ENCODE measurements around the gene ZFAND2B. TPM values are rescaled to one million over a fixed set of nuclear protein-coding genes. Genes with fewer than 3 reads are reported as not detected.

The ZFAND2B gene
- polyA plus RNA-seq, 1 donor (not counting 4 experiments of a cell fraction or from before 2014, with no cell fraction given) = 23.2 TPM

GRCh38 chr2:219213026-219213415, 6.4 kb downstream of the ZFAND2B start:
- H3K4me1 ChIP-seq (ENCODE audit: control insufficient read depth, extremely low read depth, insufficient read depth, low read length) = peaks cover 11% of the 10 kb centered on the region
- DNase-seq (ENCODE audit: low read depth, low spot score) = no peak
- no peaks in the 10 kb centered on the region for H3K9me3 ChIP-seq (ENCODE audit: control insufficient read depth, low read depth, low read length)
- no peak overlapping the region for H3K4me2 ChIP-seq (ENCODE audit: control insufficient read depth, extremely low read depth, insufficient read depth, low read depth, low read length)
- no peak for TF ChIP-seq EZH2 (IDR thresholded peaks at IDR 0.05; ENCODE audit: low read length)
- TF ChIP-seq, protein P1, sequence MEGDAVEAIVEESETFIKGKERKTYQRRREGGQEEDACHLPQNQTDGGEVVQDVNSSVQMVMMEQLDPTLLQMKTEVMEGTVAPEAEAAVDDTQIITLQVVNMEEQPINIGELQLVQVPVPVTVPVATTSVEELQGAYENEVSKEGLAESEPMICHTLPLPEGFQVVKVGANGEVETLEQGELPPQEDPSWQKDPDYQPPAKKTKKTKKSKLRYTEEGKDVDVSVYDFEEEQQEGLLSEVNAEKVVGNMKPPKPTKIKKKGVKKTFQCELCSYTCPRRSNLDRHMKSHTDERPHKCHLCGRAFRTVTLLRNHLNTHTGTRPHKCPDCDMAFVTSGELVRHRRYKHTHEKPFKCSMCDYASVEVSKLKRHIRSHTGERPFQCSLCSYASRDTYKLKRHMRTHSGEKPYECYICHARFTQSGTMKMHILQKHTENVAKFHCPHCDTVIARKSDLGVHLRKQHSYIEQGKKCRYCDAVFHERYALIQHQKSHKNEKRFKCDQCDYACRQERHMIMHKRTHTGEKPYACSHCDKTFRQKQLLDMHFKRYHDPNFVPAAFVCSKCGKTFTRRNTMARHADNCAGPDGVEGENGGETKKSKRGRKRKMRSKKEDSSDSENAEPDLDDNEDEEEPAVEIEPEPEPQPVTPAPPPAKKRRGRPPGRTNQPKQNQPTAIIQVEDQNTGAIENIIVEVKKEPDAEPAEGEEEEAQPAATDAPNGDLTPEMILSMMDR (optimal IDR thresholded peaks at IDR 0.05 in 1 of 3, IDR thresholded peaks at IDR 0.05 in 1 of 3, conservative IDR thresholded peaks at IDR 0.05 in 1 of 3; ENCODE audit: extremely low read depth in 1 of 3, insufficient read depth in 2 of 3, low read length in 3 of 3) = no peak
- H2AFZ ChIP-seq (ENCODE audit: control insufficient read depth, low read length) = no peak overlapping the region
- H3K27ac ChIP-seq (ENCODE audit: control insufficient read depth, insufficient read depth, low read length) = no peak overlapping the region
- no peaks in the 10 kb centered on the region for H3K9me1 ChIP-seq (ENCODE audit: control insufficient read depth, extremely low read depth, insufficient read depth, low read length)
- H3K4me3 ChIP-seq (ENCODE audit: control insufficient read depth in 2 of 3, extremely low read depth in 1 of 3, insufficient read depth in 2 of 3, low read depth in 1 of 3, low read length in 3 of 3) = no peak overlapping the region
- dilution Hi-C loops (cut with MboI; ENCODE audit: extremely low pct_ligation_motif_present, low sequenced_read_pairs) = no loop called here
- no peaks in the 10 kb centered on the region for H3K79me2 ChIP-seq (ENCODE audit: control insufficient read depth, insufficient read depth, low read length)
- no peak for FAIRE-seq
- no peak overlapping the region for H3K9ac ChIP-seq (ENCODE audit: control insufficient read depth, extremely low read depth, insufficient read depth, low read length)
- no peaks in the 10 kb centered on the region for H4K20me1 ChIP-seq (ENCODE audit: control insufficient read depth, extremely low read depth, insufficient read depth, low read length)
- no peaks in the 10 kb centered on the region for H3K27me3 ChIP-seq (ENCODE audit: control insufficient read depth, extremely low read depth, insufficient read depth, low read length)
- H3K36me3 ChIP-seq (ENCODE audit: control insufficient read depth in 2 of 2, extremely low read depth in 1 of 2, insufficient read depth in 2 of 2, low read length in 2 of 2) = peaks cover 20 to 31% of the 10 kb centered on the region in 2 experiments

GRCh38 chr2:219213486-219214071, 7.0 kb downstream of the ZFAND2B start:
- no peaks in the 10 kb centered on the region for H3K9me3 ChIP-seq (ENCODE audit: control insufficient read depth, low read depth, low read length)
- no peak overlapping the region for H3K27ac ChIP-seq (ENCODE audit: control insufficient read depth, insufficient read depth, low read length)
- H3K79me2 ChIP-seq (ENCODE audit: control insufficient read depth, insufficient read depth, low read length) = no peaks in the 10 kb centered on the region
- no peak for FAIRE-seq
- H3K27me3 ChIP-seq (ENCODE audit: control insufficient read depth, extremely low read depth, insufficient read depth, low read length) = no peaks in the 10 kb centered on the region
- peaks cover 13% of the 10 kb centered on the region for H3K4me1 ChIP-seq (ENCODE audit: control insufficient read depth, extremely low read depth, insufficient read depth, low read length)
- no peaks in the 10 kb centered on the region for H3K9me1 ChIP-seq (ENCODE audit: control insufficient read depth, extremely low read depth, insufficient read depth, low read length)
- H3K9ac ChIP-seq (ENCODE audit: control insufficient read depth, extremely low read depth, insufficient read depth, low read length) = no peak overlapping the region
- no peaks in the 10 kb centered on the region for H4K20me1 ChIP-seq (ENCODE audit: control insufficient read depth, extremely low read depth, insufficient read depth, low read length)
- TF ChIP-seq, protein P1 (optimal IDR thresholded peaks at IDR 0.05 in 1 of 3, IDR thresholded peaks at IDR 0.05 in 1 of 3, conservative IDR thresholded peaks at IDR 0.05 in 1 of 3; ENCODE audit: extremely low read depth in 1 of 3, insufficient read depth in 2 of 3, low read length in 3 of 3) = no peak
- no peak for TF ChIP-seq EZH2 (IDR thresholded peaks at IDR 0.05; ENCODE audit: low read length)
- H3K4me2 ChIP-seq (ENCODE audit: control insufficient read depth, extremely low read depth, insufficient read depth, low read depth, low read length) = no peak overlapping the region
- H2AFZ ChIP-seq (ENCODE audit: control insufficient read depth, low read length) = no peak overlapping the region
- peaks cover 15 to 31% of the 10 kb centered on the region in 2 experiments for H3K36me3 ChIP-seq (ENCODE audit: control insufficient read depth in 2 of 2, extremely low read depth in 1 of 2, insufficient read depth in 2 of 2, low read length in 2 of 2)
- dilution Hi-C loops (cut with MboI; ENCODE audit: extremely low pct_ligation_motif_present, low sequenced_read_pairs) = no loop called here
- no peak for DNase-seq (ENCODE audit: low read depth, low spot score)
- H3K4me3 ChIP-seq (ENCODE audit: control insufficient read depth in 2 of 3, extremely low read depth in 1 of 3, insufficient read depth in 2 of 3, low read depth in 1 of 3, low read length in 3 of 3) = no peak overlapping the region
